DMS 273 (cell line): Measurements from ENCODE around the gene SIPA1L3.

Source experiments
- DNase-seq: peaks from one replicate; lab custom pipeline; 2025; ENCODE audit not compliant: unreplicated experiment; lab: John Stamatoyannopoulos, UW

SIPA1L3 gene

DNA sequence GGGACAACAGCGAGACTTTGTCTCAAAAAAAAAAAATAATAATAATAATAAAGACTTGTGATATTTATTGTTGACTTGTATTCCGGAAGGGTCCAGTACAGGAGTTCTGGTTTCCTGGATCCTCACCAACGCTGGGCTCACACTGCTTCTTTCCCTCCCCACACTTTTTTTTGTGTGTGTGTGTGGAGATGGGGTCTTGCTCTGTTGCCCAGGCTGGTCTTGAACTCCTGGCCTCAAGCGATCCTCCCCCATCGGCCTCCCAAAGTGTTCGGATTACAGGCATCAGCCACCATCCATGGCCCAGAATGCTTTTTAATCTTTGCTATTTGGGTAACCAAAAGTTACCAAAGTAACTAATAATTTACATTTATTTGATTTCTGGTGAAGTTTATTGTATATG is 39.1 kb downstream of the SIPA1L3 start:
- DNase-seq, result no peak

DNA sequence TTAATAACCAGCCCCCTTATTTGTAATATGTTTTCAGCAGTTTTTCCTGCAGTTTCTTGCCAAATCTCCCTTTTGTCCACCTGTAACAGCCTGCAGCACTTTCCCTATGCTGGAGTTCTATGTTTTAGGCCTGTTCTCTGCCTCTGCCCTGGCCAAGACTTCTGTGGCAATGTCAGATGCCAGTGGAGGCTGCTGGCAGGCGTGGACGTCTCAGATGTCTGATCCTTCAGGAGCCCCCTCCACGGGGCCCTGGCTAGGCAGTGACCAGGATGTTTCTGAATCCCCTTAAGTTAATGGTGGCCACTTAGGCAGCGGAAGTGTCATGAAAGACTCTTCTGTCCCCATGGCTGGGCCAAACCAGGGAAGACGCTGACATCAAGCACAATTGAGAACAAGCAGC is 40.8 kb downstream of the SIPA1L3 start:
- DNase-seq, result no peak

DNA sequence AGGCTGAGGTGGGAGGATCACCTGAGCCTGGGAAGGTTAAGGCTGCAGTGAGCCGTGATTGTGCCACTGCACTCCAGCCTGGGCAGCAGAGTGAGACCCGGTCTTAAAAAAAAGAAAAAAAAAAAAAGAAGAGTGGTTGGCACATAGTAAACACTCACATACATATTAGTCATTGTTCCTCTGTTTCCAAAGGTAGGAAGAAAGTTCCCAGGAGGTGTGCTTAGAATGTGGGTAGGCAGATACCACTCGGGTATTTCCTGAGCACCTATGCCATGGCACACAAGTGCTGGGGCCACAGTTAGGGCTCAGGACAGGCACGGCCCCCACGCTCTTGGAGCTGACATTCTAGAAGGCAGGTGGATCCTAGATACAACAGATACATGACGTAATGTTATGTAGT is 41.4 kb downstream of the SIPA1L3 start:
- DNase-seq, result no peak

DNA sequence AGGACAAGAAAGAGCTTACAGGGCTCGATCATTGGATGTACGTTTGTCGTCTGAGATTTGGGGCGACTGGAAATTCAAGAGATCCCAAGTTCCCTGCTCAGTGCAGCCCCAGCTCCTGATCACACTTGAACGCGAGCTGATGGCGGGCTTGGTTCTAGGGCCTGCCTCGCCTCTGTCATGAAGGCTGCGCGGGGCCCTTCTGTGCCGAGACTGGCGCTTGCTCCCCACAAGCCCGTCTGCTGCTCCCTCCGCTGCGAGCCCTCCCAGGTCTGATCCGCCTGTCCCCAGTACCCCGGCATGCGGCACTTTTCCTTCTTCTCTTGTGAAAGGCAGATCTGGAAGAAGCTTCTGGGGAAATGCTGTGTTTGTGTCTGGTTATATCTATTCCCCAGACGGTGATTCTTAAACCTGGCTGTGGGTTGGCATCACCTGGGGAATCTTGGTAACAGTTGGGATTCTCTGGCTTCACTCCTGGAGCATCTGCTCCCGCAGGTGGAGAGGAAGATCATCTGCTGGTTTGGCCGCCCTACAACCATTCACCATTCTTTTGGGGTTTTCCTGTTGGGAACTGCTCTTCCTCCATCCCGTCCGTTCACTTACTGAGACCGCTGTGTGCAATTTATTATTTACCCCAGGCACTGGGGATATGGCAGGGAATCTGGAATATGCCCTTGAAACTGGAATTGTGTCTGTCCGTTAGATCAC is 43.6 kb downstream of the SIPA1L3 start:
- no peak for DNase-seq

DNA sequence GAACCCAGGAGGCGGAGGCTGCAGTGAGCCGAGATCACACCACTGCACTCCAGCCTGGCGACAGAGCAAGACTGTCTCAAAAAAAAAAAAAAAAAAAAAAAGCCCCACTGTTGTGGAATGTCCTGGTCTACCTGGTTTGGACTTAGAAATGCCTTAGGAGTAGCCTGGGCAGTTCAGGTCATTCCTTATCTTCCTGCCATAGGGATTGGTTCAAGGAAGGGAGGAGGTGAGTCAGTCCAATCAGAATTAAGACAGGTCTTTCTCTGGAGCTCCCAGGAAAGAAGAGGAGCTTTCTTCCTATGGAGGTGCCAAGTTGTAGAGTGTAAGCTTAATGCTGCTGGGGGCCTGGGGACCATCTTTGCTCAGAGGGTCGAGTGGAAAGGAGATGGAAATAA is 44.8 kb downstream of the SIPA1L3 start:
- no peak for DNase-seq

DNA sequence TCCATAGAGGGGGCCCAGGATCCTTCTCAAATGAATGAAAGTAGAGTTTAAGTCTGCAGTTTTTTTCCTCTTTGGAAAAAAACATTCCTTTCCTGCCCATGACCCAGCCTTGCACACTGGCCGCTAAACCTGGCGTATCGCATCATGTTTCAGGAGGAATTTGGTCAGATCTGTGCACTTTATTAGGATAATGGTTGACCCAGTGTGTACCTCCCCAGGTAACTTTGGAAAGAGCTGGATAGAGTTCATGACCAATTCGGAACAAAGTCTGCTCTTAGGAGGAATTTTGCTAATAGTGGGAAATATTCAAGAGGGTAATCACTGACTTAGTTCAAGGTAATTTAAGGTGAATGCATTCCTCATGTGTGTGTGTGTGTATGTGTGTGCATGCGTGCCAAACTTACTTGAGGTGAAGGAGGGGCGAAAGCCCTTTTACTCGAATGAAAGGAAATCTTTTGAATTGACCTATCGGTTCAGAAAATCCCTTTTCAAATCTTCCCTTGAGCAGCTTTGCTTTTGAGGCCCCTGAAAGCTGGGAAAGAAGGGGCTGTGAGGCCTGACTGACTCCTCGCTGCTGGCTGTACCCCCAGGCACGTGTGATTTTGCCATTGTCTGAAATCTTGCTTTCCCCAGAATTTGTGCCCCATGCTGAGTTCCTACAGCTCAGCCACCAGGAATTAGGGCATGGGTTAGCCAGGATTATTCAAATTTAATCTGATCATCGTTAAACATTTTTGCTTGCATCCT is 46.3 kb downstream of the SIPA1L3 start:
- DNase-seq, result no peak

DNA sequence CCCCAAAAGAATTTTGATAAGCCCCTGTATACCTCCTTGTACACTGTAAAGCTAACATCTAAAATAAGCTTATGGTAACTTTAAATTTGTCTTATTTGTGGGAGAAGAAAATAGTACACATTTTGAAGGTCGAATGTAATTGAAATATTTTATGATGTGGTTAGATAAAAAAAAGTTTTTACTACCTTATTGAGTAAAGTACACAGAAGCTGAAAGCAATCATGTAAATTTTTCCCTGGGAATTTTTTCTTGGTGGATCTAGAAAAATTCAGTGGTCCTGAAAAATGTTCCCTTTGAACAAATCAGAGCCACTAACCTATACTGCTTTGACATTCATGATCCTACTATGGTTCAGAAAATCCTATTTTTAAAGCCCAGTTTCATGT is 46.9 kb downstream of the SIPA1L3 start:
- DNase-seq, result no peak

DNA sequence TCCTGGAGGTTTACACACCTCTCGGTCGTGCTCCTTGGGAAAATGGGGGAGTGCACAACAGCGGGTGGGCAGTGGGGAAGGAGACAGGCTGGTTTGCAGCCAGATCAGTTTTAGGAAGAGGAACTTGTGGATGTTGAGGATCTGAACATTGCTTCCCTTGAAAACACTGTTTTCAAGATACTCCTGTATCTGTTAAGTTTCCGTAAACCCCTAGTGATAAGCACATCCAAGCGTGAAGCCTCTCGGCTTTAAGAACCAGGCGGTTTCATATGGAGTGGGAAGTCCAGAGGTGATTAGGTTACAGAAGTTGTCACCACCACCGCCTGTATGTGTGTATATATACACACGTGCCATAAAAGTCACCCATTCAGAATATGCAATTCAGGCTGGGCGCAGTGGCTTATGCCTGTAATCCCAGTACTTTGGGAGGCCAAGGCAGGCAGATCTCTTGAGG is 47.4 kb downstream of the SIPA1L3 start:
- no peak for DNase-seq

DNA sequence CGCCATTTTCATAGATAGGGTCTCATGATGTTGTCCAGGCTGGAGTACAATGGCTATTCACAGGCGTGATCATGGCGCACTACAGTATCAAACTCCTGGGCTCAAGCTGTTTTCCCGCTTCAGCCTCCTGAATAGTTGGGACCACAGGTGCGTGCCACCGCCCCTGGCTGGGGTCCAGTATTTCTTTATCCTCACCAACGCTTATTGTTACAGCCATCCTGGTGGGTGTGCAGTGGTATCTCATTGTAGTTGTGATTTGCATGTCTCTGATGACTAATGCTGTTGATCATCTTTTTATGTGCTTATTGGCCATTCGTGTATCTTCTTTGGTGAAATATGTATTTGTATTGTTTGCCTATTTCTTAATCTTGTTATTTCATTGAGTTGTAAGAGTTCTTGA is 49.0 kb downstream of the SIPA1L3 start:
- DNase-seq, result no peak

DNA sequence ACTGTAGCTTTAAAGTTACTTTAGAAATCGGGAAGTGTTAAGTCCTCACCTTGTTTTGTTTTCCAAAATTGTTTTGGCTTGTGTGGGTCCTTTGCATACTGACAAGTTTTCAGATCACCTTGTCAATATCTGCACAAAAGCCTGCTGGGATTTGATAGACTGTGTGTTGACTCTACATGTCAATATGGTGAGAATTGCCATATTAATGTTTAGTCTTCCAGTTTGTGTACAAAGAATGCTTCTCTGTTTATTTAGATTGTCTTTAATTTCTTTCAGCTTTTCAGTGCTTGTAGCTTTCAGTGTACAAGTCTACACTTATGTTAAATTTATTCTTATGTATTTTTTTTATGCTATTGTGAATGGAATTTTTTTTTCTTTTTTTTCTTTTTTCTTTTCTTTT is 50.2 kb downstream of the SIPA1L3 start:
- no peak for DNase-seq

DNA sequence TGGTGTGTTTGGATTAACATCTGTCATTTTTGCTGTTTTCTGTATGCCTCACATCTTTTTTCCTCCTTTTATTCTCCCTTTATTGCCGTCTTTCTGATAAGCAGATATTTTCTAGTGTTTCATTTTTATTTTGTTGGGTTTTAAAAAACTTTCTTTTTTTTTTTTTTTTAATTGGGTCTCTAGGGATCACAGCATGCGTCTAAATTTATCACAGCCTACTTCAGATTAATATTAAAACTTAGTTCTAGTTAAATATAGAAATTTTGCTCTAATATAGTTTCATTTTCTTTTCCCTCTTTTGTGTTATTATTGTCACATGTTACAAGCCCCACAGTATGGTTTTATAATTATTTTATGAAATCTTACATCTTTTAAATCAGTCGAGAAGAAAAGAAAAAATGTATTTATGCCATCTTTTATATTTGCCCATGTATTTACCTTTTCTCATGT is 52.7 kb downstream of the SIPA1L3 start:
- DNase-seq, result no peak

DNA sequence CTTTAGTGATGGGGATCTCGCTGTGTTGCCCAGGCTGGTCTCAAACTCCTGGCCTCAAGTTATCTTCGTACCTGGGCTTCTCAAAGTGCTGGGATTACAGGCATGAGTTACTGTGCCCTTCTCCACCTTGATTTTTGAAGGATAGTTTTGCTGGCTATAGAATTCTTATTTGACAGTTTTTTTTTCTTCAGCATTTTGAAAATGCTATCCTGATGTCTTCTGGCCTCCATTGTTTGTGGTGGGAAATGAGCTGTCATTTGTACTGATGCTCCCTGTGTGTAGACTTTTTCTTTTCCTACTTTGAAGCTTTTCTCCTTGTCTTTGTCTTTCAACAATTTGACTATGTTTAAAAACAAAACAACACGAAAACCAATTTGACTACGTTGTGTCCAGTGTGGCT is 54.2 kb downstream of the SIPA1L3 start:
- DNase-seq, result no peak

DNA sequence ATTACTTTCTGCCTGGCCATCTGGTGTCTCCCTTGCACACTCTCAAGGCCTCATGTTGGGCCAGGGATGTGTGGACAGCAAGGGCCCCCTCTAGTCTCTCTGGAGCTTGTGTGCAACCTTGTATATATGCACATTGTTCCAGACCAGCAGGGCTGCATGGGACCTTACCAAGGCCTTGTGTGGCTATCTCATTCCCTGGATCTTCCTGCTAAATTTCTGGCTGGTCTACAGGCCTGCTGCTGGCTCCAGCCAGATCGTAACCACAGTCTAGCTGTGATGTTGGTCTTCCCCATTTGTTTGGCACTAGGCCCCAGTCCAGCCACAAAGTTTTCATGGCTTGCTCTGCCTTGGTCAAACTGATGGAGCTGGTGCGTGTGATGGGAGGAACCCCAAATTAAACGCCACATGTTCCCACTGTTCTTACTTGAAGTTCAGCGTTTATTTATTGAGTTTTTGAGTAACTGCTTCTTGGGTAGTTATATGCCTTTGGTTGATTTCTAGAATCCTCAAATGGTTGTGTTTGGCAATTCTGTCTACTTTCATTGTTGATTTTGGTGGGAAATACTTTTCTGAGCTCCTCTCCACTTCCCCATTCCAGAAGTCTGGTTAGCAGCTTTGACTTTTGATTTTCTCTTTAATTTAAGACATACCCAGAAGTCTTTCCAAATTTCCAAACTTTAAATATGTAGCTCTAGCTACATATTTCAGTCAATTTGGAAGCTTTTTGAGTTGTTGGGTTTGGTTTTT is 56.4 kb downstream of the SIPA1L3 start:
- DNase-seq, result peak; percentile 85

DNA sequence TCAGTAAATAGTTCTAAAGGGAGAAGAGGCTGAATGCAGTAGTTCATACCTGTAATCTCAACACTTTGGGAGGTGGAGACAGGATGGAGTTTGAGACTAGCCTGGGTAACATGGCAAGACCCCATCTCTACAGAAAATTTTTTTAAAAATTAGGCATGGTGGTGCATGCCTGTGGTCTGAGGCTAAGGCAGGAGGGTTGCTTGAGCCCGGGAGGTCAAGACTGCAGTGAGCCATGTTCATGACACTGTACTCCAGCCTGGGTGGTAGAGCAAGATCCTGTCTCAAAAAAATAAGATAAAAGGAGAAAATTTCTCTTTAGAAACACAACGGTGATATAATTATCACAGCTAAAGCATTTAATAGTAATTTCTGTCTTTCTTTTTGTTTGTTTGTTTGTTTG is 57.1 kb downstream of the SIPA1L3 start:
- DNase-seq, result no peak

DNA sequence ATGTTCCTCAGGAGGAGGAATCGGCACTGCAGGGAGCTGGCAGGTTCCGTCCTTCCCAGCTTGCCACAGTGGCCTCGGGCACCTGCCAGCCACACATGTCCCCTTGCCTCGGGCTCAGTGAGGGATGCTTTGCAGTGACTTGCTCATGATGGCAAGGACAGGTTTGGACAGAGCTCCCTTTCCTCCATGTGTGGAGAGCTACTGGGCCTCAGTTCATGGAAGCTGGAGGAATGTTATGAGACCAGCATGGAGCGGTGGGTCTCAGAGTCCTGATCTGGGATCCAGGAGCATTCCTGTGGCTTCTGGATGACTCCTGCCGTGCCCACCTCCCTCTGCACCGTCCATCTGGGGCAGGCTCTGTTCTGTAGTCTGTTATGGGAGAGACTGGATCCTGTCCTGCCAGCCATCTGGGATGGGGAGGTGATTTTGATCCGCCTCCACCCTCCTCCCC is 59.2 kb downstream of the SIPA1L3 start:
- peak; percentile 85 for DNase-seq

DNA sequence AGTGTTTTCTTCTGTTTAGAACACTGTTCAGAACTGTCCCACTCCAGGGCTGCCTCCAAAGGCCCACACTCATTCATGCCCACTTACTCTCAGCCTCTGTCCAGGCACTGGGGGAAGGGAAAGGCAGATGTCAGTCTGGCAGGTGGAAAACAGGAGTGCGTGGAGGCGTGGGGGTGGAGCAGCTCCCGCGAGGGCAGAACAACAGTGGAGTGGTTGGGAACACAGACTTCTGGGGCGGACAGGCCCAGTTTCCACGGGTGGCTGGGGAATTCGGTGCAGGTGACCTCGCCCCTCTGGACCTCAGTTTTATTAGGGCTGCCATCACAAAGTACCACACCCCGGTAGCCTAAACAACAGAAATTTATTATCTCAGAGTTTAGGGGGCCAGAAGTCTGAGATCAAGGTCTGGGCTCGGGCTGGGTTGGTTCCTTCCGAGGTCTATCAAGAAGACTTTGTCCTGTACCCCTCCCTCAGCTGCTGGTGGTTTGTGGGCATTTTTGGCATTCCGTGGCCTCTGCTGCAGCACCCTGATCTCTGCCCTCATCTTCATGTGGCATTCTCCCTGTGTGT is 59.7 kb downstream of the SIPA1L3 start:
- DNase-seq, result no peak

DNA sequence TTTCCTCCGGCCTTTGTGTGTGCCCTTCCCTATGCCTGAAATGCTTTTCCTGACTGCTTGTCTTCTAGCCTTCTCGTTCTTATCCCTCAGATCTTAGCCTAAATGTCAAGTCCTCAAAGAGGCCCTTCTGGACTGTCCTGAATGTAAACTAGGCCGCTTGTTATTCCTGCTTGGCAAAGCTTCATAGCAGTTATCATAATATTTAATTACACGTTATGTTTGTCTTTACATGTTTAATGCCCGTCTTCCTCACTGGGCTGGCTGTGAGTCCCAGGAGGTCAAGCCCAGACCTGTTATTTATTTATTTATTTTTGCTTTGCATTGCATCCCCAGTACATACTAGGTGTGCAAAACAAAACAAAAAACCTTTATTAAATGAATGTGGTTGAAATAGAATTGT is 62.7 kb downstream of the SIPA1L3 start:
- no peak for DNase-seq

DNA sequence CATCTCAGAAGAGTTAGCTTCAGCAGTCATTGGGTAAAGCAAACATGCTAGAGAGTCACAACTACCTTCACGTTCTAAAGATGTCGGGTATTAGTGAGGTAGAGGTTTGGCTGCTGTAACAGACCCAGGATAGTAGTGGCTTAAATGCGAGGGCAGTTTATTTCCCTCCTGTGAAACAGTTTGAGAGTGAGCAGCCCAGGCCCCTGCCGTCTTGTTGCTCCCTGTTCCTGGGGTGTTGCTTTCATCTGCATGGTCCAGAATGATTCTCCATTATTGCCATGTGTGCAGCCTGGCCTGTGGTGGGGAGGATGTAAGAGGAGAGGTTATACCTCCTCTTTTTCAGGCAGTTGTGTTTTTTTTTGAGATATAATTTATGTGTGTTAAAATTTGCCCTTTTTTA is 63.7 kb downstream of the SIPA1L3 start:
- DNase-seq, result no peak

DNA sequence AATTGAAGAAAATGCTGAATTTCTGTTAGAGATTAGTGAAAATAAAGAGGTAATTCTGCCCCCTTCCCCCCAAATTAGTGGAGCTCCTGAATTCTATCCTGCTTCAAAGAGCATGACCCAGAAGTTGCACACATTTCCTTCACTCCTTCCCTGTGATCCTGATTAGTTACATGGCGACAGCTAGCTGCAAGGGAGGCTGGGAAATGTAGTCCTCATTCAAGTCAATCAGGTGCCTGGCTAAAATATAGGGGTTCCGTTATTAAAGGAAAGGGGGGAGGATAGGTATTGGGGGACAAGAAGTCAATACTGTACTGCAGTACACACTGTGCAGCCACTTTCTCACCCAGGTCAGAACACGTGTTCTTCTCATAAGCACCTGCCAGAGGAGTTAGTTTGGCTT is 65.8 kb downstream of the SIPA1L3 start:
- no peak for DNase-seq

DNA sequence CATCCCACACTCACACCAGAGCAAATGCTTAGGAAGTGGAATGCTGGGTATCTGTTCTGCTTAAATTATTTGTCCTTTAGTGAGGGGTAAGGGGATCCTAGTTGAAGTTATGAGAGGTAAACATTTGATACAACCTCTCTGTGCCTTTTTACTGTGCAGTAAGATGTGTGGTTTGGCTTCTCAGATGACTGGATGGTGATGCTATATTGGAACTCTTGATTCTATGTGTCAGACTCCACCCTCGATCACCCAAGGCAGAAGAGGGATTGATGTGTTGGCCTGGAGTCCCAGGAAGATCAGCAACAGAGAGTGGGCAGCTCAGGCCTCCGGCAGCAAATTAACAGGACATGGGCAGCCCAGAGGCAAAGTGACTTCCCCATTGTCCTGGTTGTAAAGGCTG is 66.7 kb downstream of the SIPA1L3 start:
- DNase-seq, result no peak

DNA sequence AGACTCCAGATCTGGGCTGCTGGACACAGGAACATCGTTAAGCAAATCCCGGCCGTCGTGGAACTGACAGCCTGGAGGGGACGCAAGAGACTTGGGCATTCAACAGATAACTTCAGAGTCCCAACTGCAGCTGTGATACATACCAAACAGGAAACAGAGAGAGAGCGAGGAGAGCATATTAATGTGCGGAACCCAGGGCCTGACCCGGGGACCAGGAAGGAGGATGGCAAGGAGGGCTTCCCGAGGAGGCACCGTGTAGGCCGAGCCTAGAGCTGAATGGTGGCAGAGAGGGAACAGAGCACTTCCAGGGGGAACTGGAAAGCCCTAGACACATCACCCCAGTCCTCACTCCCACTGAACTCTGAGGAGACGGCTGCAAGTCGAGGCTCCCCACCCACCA is 68.1 kb downstream of the SIPA1L3 start:
- DNase-seq, result no peak
